Non-pigmented ciliary epithelial cell (primary cell): ENCODE data around the gene UST.

ENCODE experiments used
- DNase-seq: peaks from one replicate; pipeline ENCODE4 v3.0.0-alpha.2; 2010; ENCODE audit warnings: low read depth

UST gene

DNA sequence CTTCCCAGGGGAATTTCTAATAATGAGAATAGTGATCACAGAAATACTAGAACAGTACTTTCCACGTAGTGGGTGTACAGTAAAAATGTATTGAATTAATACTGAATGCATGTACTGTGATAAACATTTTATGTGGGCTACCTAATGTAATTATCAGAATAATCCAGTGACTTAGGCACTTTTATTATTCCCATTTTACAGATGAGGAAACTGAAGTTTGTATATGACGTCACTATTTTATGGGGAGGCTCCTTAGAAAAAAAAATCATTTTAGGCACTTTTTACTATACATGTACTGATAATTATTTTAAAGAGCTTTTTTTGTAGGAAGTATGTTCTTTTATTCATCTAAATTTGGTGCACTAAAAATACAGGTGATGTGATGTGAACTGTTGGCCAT lies 295.1 kb downstream of the UST start:
- no peak for DNase-seq

DNA sequence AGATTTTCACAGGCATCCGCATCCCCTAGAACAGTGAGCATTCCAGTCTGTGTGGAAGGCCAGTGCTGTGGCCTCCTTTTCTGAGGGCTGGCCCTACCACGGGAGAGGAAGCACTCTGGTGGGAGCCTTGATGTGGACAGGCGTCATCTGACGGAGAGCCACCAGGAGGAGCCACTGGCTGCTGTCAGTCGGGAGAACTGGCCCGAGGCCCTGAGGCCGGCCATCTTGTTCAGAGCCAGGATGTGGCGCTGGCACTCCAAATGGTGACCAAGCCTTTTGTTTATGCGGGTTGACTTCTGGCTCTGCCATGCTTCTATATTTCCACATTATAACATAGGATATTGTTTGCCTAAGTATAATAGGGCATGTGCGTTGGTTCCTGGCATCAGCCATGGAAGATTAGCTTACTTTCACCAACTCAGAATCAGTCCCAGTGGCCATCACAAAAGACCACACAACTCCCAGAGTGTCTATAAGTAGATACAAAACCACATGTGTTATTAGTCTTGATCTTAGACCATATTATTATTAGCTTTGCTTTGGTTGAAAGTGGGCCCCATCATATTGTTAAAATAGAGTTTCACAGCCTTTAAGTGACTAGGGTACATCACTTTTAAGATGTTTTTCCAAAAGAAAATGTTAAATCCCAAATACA lies 296.8 kb downstream of the UST start:
- DNase-seq, result no peak

DNA sequence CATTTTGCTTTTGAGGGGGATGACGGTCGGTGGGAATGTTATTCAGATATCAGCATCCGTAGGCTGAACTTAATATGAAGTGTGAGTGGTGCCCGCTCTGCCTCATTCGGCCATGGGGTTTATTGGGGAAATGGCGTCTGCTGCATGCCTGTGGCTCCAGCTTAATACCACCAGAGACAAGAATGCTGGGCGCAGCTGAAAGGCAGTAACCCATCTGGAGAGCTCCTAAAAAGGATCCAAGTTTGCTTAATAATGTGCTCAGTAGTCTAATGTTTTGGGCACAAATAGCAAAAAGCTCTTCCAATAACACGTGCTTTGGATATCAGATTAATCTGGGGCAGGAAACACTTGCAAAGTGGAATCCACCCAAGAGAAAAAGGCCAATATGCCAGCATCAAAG lies 297.7 kb downstream of the UST start:
- DNase-seq, result no peak

DNA sequence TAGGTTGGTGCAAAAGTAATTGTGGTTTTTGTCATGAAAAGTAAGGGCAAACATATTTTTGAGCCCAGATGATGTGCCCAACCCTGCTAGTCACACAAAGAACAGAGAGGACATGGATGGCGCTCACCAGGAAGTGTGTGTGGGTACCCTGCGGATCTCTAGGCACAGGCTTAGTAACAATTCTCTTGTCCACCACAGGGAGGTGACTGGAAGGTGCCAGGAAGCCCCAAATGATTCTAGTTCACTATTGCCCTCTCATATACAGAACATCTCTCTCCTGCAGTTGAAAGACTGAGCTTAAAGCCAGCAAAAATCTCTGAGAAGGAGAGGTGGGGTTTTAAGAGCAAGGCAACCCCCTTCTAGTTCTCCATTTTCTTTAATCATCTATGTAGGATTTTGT lies 298.6 kb downstream of the UST start:
- no peak for DNase-seq

DNA sequence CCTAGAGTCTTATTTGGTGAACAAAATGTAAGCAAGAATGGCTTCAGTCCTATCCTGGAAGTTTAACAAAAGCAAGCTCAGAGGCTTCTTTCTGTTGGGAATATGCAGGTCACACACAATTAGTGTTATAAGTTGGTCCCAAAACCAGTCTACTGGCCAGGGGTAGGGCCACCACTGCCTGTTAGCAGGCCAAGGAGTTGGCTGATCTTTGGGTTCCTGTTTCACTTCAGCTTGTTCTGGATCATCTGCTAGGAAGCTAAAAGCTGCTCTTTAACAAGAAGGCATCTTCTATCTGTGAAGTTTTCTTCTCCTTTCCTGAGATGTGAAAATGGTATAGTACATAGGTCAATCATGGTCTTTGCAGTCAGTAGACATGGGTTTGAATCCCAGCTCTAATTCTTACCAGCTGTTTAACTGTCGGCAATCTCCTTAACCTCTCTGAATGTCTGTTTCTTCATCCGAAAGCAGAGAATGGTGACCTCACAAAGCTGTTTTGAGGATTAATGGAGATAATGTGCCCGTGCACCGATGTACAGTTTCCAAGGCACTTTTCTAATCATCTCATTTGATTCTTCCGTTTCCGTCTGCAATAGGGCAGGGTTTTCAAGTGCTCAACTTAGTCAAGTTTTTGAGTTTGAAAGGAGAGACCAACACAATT lies 299.5 kb downstream of the UST start:
- DNase-seq, result no peak

DNA sequence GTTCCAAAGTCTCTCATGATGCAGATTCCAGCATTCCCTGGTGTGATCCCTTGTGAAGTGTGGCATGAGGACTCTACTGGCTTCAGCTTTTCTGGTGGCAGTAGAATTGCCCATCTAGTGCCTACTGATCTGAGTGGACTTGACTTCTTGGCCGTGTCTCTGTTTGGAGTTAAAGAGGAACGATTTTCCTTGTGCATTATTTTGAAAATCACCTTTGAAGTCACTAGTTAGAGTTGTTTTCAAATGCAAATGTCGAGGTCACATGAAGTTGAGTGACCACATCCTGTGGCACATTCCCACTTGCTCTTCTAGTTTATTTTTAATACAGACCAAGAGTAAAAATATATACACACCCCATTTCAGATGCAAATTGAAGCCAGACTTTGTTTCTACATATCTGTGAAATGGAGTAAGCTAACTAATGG lies 300.0 kb downstream of the UST start:
- no peak for DNase-seq

DNA sequence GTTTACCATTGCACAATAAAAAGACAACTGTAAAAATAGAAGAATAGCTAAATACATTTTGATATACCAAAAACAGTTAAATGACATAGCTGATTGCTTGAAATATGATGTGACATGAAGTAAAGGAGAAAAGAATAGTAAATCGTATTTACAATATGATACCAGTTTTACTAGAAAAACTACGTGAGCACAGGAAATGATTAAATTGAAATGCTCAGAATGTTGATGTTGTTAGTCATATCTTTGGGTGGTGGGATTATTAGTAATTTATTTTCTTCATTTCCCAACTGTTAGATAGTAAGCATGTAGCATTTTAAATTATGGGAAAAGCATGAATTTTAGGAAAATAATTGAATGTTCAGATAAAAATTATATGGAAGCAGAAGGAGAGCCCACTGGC lies 302.4 kb downstream of the UST start:
- no peak for DNase-seq

DNA sequence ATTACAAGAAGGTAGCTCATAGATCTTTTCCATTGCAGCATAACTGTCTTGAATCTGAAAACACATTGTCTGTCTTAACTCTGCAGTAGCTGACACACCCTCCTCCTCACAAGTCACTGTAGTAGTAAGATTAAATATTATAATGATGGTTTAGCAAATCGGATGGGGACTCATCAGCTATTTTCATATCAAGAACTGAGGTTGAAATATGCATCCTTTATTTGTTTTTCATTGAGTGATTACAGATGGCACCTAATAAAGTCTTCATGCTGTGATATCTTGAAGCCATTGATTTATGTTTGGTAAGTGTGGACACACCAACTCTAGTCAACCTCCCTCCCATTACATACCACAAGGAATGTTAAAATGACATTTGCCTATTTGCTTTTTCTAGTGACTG lies 303.3 kb downstream of the UST start:
- no peak for DNase-seq

DNA sequence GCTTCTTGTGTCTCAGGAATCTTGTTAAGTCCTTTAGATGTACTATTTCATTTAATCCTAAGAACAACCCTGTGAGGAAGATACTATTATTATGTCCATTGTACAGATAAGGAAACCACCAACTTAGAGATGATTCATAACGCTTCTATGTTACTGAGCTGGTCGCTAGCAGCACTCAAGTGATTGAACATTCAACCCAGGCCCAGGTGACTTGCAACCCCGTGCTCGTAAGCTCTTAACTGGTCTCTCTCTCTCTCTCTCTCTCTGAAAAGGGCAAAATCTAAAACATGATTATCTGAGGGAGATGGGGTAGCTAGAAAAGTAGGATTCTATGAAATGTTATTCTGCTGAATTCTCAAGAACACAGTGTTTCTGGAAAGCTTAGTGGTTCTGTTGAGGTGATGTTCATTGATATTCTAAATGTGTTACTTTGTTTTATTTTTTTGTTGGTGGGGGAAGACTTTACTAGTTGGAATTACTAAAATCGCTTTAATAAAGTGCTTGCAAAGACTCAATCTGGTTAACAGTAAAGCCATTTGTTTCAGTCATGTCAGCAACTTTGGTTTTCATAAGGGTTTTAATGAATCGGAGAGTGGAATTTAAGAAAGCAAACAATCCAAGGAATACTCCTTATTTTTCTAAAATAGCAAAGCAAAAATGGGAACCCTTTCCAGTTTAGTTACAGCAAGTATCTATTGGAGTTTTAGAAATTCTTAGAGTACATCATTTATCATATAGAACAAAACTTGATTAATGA lies 305.7 kb downstream of the UST start:
- DNase-seq, result no peak

DNA sequence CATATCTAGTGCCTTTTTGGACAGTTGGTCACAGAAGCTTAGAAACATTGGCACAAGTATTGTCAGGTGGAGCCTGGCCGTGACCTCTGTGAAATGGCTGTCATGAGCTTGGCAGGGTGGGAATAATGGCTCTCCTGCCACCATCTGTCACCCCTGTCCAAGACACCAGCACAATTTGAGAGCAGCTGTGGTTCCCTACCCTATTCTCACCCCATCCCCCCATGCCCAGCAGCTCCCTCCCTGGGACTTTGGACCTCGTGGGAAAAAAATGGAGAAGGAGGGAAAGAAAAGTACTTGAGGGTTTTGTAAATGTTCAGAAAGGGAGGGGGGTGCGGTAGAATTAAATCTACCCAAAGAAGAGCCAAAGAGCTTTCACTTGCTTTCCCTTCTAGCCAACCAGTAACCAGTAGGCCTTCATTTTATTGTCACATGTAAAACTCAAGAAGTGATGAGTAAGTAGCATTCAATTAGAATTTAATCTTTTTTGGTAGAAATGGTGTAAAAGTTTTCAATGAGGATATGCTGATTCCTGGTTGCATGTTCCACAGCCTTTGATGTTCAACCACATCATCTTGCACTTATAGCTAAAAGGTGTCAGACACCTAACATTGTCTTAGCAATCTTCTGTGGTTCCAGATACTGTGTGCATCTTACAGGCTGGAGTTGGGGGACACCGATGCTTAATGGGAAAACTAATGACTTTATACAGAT lies 307.2 kb downstream of the UST start:
- DNase-seq, result no peak

DNA sequence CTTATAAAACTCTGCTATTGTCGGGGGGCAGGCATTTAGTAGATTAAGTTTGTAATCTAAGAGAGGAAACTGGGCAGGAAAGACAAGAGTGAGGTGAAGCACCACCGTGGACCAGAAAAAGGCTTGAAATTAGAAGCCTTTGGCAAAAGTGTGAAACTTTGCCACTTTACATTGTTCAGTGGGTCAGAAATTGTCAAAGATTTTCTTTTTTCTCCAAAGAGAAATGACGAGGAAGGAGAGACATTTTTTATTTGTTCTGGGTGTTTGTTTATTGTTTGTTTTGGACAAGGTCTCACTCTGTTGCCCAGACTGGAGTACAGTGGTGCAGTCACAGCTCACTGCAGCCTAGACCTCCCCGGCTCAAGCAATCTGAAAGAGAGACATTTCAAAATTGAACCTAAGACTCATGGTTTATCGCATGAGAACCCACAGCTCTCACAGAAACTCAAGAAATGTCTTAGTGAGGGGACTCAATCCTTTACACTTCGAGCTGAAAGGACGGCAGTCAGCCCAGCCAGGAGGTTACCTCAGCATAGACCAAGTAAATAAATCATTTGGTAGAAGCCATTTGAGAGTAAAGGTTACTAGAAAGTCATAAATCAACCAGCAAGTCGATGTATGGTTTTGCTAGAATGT lies 307.8 kb downstream of the UST start:
- no peak for DNase-seq

DNA sequence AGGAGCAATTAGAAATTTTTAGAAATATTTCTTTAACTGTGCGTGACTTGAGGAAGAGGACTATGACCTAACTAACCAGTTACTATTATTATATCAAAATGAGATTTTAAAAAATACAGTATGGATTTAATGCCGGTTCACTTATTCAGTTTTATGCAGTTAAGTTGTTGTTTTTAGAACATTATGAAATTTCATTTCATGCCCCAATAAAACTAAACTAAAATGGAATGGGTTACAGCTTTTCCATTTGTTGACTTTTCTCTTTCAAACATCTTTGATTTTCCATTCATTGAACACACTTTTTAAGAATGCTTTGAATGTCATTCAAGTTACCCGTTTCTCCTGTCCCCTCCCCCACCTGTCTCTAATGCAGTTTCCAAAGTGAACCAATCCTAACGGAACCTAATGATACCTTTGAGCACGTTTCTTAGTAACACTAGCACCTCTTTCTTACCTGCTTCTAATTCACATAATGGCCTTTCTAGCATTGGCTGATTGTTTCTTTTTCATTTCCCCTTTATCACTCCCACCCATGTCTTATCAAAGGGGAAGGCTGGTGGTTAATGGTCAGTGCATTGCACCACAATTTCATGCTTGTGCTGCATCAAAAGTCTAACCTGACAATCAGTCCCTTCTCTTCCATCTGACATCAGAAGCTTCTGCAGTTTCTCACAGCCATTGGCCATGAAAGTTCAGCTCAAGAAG lies 308.5 kb downstream of the UST start:
- DNase-seq, result no peak

DNA sequence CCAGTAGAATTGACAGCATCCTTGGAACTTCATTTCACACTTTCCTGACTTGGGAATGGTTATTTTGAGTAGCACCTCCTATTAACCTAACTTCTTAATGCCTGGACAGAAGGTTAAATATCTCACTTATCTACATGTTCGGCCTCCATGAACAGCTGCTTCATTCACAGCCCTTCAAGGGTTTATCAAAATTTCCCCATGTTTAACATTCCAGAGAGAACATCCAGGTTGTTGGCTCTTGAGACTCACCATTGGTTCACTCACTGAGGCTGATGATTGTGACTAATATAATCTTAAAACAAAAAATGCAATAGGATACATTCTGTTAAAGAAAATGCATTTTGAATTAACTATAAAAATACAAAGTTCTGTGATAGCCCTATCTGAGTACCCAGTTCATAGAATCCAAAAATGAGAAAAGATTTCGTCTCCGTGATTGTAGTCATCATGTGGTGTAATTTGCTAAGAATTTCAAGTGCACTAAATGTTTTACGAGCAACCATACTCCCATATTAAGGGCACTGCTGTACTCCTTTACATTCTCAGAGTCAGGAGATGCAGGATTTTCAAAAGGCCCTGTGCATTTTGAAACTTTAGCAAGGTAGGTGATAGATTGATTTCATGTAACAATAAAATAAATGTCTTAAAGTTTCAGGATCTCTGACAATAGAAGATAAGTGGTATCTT lies 310.1 kb downstream of the UST start:
- no peak for DNase-seq

DNA sequence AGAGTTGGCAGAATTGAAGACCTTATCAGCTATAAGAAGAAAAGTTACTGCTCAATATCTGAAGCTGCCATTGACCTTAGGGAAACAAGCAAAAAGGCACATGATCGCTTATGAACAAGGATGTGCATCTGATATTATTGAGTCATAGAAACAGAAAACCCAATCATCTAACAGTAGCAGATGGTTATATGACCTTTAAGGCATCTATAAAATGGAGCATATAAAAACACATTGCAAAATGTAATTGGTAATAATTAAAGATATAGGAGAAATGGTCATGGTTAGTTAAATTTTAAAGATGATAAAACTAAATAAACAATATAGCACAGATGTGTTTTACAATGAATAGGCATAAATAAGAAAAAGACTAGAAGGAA lies 310.6 kb downstream of the UST start:
- DNase-seq, result no peak

DNA sequence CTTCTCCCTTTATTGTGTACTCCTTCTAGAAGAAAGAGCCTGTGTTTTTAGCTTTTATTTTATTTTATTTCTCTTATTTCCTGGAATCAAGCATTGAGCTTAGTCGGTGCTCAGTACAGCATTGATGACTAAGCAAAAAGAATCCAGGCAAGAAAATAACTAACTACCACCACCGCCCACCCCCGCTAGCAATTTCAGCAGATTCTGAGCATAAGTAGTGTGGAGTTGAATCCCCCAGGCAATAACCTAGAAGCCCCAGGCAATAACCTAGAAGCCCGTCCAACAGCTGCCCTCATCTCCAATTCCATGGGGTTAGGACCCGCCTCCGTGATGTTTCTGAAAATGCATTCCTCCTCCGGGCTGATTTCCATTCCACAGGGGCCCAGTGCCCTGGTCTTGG lies 312.7 kb downstream of the UST start:
- DNase-seq, result no peak

DNA sequence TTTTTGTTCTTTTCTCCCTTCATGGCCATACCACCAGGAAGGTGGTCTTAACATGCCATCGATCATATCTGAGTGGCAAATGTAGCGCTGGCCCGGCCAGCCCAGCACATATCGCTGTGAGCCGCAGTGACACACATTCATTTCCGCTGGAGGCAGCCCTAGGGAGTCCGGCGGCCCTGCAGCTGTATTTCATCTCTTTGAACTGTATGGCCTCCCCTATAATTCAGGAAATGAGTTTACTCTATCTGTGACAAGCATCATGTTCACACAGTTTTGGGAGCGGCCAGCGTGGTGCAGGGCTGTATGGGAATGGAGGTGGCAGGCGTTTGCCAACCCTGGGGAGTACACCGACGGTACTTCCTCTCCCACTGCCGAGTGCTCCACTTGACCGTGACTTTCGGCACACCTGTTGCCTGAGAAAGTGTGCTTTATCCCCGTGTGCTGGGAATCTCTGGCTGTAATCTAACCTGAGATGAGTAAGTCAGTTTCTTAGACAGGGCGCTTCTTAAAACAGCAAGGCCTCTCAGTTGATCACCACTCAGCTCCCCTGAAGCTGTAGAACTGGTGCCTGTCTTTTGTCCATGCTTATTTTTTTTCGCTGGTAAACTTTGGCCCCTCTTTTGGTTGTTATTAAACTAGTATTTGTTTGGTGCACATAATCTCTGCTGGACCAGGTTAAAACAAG lies 313.6 kb downstream of the UST start:
- DNase-seq, result no peak

DNA sequence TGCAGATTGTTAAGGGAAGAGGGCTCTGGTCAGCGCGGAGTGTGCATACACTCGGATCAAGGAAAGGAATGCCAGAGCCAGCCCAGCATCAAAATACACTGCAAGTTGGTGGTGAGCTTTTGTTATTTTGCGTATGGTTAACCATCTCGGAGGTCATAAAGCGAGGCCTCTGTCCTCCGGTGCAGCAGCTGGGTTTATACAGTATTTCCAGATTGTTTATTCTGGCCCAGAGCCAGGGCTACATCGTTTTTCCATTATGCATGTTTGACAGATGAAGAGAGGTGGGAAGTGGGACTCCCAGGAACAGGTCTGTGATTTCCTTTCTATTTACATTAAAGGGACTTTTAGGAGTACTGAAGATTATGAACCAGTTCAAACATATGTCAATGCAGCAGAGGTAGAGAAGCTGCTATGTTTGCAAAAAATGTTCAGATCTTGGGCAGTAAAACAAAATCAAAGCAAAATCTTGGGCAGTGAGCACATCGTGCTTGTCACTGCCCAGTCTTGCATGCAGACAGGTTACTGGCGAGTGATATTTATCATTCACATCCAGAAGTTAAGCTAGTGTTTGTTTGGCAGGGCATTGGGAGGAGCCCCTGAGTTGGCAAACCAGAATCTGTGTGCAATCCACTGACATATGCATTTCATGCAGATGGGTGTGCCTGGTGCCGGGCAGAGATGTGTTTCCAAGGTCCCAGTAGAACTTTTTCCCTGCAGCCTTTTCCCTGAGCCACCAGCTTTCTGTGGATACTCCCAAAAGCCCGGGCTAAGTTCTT lies 314.3 kb downstream of the UST start:
- no peak for DNase-seq

DNA sequence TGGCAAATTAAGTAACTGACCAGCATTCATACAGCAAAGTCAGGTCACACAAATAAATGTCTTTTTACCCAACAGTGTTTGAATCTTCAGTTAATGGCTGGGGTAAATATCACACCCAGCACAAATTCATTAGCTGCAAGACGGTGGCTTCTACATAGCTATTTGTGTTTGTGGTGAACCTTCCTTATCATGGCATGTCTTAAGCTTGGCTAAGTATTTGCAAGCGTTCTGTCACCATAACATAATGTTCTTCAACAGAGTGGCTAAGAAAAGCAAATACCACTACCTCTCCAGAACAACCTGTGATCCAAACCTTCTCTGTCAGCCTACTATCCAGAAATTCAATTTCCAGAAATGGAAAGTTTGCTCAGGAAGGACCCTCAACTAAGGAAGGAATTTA lies 315.1 kb downstream of the UST start:
- no peak for DNase-seq

DNA sequence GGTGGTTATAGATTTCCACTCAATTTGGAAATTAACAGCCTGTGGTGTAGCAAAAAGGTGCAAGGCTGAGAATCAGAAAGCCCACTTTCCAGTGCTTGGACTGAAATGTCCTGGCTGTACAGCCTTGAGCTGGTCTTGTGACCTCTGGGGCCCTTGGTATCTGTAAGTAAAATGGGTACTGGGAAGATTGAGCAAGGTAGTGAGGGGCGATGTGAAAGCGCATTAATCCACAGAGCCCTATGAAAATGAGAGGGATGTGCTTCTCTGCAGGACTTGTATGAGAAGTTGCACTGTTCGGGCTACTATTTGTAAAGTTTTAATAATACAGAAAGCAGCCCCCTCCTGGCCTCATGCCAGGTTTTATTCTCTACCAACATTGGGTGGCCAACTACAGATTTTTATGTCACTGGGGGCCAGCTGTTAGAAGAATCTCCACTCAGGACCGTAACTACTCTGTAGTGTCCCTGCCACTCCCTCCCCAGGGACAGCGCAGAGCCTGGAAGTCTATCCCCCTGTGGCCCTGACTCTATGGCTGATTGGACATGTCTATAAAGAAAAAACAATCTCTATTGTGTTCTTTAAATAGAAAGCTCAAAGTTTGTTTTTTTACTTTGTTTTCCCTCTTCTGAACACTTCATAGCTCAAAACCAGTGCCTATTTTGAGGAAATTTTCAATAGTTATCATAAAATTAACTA lies 316.0 kb downstream of the UST start:
- DNase-seq, result no peak
